Stimulated activated CD4-positive, alpha-beta T cell treated with anti-CD3 and anti-CD28 coated beads, Interleukin-1b, Interleukin-23, amount 100 ng/mL, for 48 hours (primary cell): Measurements from ENCODE around the gene PRKACG.
"Not testable (repeated sequence)": the region's sequence is repeated elsewhere in the genome, so short reads cannot be mapped to it uniquely, and the experiment has no call there.

Source experiments
- DNase-seq: peaks from one replicate; pipeline ENCODE4 v3.0.0-alpha.2; 2020

PRKACG gene

GRCh38 chr9:69023650-69024049 lies 9.7 kb upstream of the PRKACG start:
- no peak for DNase-seq

DNA sequence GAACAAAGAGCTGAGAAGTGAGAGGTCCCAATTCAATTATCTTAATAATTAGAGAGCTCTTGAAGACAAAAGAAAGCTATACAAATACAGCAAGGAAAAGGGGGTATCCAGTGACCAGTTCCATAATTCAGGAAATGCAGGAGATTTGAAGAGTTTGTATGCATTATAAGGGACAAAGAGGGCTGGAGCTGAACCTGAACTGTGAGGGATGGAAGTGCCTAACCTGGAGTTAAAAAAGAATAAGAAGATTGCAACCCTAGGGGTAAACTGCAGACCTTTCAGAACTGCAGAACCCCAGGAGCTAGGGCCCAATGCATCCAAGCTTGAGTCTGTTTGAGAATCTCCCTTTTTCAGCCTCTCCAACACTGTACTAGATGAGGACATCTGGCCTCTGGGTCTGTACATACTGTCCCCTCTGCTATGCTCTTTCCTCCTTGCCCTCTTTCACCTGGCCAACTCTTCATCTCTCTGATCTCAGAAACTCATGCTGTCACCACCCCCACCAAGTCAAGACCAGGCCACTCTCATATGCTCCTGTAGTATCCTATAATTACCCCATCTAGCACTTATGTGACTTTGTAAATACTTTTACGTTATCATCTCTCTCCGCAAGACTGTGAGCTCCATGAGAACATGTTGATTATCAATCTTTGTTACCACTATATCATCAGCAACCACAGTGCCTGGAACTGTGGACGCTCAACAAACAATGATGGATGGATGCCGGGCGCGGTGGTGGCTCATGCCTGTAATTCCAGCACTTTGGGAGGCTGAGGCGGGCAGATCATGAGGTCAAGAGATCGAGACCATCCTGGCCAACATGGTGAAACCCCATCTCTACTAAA lies 6.6 kb upstream of the PRKACG start:
- no peak for DNase-seq

- no peak for DNase-seq
Measured at GRCh38 chr9:69019808-69020207, 5.9 kb upstream of the PRKACG start.

DNA sequence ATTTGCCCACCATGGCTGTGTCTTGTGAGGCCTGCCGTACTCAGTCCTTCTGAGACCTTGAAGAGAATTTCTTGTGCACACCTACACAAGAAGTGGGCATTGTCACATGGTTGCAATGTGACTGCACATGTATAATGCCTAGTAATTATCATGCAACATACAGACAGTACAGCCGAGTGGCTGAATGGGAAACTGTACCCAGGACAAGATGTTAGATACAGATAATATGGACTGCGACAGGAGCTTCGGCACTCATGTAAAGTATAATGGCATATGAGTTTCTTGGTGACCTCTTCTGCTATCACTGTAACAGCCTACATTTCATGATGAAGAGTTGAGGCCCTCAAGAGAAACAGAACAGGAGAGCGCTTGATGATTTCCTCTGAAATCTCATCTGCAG lies 4.8 kb upstream of the PRKACG start:
- no peak for DNase-seq

DNA sequence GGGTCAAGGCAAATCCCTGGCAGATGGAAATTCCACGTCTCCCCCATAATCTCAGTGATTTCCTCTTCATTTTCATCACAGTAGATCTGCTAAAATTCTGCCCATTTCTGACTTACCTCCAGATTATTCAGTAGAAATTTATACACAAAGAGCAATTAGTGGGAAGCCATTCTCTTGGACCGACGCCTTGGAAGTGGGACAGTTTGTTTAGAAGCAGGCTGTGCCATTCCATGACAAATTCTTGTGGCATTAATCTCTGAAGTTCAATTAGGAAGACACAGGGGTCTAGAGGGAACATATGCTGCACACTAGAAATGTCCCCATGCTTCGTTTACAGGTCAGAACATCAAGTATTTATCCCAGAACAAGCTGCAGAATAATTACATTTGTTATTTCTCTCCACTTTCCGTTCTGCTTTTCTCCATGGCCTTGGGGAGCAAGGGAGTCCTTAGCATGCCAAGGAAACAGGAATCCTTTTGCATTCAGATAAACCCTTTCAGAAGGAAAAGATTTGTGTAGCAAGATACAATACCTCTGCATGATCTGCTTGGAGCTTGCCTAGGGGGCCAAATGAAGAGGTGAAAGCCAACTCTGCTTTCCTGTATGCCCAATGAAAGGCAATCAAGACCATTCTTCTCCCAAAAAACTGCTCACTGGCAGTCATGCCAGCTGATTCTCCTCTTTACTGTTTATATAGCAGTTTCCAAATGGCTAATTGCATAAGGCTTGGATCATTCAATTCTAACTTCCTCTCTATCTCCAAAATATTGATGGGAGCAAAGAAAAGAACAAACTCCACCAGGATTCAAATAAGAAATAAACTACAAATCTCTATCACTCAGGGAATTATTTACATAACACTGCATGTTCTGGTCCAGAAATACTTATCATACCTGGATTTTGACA lies 2.5 kb upstream of the PRKACG start:
- DNase-seq, result no peak

- no peak for DNase-seq
Measured at GRCh38 chr9:69013382-69013727, 558 bp downstream of the PRKACG start.

- no peak for DNase-seq
Measured at GRCh38 chr9:69012696-69013381, 1.1 kb downstream of the PRKACG start.

DNA sequence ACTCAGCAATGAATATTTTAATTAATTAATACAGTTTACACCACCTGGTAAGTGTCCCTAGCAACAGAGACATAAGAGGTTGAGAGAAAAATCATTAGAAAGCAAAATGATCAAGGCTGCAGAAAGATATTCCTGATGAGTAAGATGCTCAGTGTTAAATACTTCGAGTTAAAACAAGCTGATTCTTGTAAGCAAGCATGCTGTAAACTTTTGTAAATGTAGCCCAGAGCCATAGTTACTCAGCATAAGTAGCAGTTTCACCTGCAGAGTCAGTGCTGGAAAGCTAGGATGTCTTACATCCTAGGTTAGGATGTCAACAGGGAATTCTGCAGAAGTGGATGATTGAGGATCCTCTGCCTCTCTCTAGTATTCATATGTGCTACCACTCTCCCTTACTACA lies 4.2 kb downstream of the PRKACG start:
- DNase-seq, result no peak

DNA sequence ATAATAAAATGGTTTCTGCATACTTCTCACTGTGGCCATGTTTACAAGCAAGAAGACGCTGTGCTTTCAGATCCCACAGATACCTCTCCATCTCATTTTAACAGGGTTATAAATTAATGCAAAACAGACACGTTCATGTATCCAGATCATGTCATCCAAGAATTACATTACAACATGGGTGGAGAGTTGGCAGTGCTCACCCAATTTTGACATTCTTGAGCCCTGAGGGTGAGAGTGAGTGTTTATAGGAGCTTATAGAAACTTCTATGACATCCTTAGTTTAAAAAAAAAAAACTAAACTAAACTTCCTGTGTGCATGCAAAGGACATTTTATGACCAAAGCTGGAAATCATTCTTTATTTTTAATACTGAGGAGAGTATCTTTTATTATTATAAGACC lies 9.1 kb downstream of the PRKACG start:
- DNase-seq, result no peak

GRCh38 chr9:69003051-69003450 lies 10.9 kb downstream of the PRKACG start:
- DNase-seq, result no peak

- no peak for DNase-seq
Measured at GRCh38 chr9:69001921-69002320, 12.0 kb downstream of the PRKACG start.

GRCh38 chr9:68999393-69000105 lies 14.4 kb downstream of the PRKACG start:
- DNase-seq, result peak; percentile 65

DNA sequence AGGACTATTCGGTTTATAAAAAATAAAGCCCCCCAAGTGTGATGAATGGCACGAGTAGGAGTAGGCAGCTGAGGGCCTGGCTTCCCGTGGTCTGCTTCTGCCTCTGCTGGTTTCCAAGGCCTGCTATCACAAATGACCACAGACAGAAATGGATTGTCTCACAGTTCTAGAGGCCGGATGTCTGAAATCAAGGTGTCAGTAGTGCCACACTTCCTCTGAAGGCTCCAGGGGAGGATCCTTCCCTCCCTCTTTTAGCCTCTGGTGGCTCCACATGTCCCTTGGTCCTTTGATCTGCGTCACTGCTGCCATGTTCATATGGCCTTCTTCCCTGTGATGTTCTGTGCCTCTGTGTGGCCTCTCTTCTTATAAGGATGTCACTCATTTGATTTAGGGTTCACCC lies 15.1 kb downstream of the PRKACG start:
- no peak for DNase-seq

DNA sequence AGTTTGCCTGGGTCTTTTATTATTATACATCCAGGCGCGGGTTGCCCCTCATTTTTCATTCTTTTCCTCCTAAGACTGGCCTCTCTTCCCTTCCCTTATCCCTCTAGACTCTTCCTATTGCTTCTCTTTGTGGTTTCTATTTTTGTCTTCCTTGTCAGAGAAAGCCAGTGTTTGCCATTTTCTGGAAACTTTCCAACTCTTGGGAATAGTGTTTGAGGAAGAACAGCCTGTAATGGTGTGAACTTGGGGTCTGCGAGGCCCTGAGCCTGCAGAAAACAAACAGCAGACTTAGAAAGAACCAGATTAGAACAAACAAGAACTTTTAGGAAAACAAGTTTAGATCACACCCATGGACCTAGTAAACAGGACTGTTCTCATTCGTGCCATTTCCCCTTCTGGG lies 15.5 kb downstream of the PRKACG start:
- DNase-seq, result no peak

- no peak for DNase-seq
Measured at GRCh38 chr9:68997666-68998065, 16.2 kb downstream of the PRKACG start.

GRCh38 chr9:68996462-68996861 lies 17.5 kb downstream of the PRKACG start:
- DNase-seq, result no peak

GRCh38 chr9:68995776-68996175 lies 18.1 kb downstream of the PRKACG start:
- no peak for DNase-seq

GRCh38 chr9:68991457-68991856 lies 22.5 kb downstream of the PRKACG start:
- no peak for DNase-seq

- DNase-seq, result not testable (repeated sequence)
Measured at GRCh38 chr9:68986949-68987348, 27.0 kb downstream of the PRKACG start.

- no peak for DNase-seq
Measured at GRCh38 chr9:68983522-68984424, 30.1 kb downstream of the PRKACG start.

DNA sequence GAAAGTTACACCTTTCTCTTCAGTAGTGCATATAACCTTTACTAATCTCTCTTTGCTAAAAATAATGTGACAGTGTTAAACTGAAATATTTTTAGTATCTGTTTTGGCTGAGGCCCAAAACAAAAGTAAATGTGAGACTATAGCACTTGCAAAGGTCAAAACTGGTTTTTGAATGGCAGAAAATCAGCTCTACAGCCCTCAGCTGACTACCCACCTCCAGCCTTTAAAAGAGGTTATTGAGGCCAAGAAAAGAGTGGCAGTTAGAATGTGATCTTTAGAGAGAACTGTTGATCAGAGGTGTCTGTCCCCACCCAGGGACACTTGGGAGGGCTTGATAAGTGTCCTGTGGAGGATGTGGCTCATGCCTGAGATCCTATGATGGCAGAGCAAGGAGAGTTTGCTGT lies 30.9 kb downstream of the PRKACG start:
- DNase-seq, result no peak

DNA sequence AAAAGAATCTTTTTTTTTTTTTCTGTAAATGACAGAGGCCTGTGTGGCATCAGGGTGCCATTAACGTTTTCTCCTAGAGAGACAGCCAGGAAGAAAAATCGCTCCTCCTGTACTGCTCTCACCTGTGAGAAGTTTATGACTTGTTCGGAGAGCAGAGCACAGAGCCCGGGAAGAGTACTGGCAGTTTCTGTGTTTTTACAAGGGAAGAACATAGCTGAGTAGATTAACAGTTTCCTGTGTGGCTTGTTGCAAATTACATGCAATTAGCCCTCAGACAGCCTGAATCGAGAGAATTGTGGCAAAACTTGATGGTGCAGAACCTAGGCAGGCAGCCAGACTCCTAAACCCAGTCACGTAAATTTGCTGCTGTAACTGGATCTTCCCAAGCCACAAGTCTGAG lies 32.1 kb downstream of the PRKACG start:
- DNase-seq, result no peak
